Measurements from ENCODE around the gene LDLRAD2. TPM values are rescaled to one million over a fixed set of nuclear protein-coding genes. Genes with fewer than 3 reads are reported as not detected.

LDLRAD2 gene
- polyA plus RNA-seq, 4 donors: 3.6 to 5.5 (median 5.3) TPM

DNA sequence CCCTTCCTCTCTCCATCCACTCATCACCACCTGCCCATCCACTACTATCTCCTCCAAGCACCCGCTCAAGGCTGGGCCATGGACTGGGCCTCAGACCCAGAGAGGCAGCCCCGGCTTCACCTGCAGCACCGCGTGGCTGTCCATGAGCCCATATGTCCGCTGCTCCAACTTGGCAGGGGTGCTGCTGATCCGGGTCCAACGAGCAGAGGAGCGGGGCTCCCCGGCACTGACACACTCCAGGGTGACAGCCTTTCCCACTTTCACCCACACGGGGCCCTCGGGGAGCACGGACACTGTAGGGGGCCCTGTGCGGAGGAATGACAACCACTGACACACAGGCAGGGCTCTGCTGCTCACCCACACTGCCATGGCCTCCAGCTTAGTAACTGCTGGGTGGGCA, 28.9 kb downstream of the LDLRAD2 start:
- no peak for DNase-seq (ENCODE audit: low read depth in 4 of 4, low spot score in 3 of 4)

DNA sequence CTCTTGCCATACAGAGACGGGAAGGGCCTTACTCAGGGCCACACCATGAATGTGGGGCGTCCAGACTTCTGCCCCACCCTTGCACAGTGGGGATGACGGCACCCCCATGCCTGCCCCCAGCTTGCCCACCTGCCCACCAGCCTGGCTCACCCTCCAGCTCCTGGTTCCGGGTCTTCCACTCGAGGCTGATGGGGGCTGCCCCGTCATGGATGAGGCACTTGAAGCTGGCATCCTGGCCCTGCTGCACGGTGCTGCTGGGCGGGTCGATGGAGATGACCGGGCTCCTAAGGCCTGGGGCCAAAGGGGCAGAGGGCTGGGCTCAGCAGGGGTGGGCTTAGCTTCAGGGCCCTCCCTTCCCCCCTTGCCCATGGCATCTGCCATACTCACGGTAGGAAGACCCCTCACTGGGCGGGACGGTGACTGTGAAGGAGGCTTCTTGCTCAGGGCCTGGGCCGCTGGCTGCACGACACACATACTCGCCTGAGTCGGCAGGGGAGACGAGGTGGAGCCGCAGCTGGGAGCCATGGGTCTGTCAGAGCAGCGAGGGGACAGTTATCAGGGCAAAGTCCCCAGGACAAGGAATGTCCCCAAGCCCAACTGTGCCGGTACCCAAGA, 29.9 kb downstream of the LDLRAD2 start:
- no peak for DNase-seq (ENCODE audit: low read depth in 4 of 4, low spot score in 3 of 4)

DNA sequence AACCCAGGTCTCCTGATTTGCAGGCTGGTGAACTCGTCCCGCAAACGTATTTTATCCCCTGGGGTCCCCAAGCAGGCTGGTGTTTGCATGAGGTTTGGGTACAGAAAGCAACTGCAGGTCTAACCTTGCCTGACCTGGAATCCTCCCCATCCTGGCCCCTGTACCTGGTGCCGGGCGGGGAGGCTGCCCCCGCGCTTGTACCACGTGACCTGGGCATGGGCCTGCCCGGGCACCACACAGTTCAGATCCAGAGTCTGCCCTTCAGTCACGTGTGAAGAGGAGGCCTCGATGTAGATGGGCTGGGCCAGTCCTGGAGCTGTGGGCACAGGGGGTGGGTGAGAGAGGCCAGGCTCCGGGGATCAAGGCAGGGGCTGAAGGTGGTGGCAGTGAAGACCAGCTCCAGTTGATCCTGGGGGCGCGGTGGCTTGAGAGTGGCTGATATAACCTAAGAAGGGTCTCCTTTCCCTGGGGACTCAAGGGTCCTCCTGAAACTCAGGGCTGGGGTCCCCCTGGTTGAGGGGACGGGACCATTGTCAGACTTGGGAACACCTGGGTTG, 30.6 kb downstream of the LDLRAD2 start:
- no peak for DNase-seq (ENCODE audit: low read depth in 4 of 4, low spot score in 3 of 4)

DNA sequence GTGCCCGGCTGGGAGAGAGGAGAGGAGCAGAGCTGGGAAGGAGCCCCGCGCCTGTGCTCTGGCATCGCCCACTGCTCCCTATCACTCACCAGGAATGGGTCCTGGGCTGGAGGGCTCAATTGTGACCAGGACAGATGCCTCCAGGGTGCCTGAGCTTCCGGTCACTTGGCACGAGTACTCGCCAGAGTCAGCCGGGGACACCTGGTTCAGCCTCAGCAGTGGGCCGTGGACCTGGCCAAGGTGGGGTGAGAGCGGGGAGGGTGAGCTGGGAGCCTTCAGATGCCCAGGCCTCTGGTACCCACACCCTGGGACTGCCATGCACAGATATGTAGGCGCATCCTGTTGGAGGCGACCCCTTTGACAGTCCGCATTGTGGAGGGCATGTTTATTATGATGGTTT, 31.1 kb downstream of the LDLRAD2 start:
- no peak for DNase-seq (ENCODE audit: low read depth in 4 of 4, low spot score in 3 of 4)

DNA sequence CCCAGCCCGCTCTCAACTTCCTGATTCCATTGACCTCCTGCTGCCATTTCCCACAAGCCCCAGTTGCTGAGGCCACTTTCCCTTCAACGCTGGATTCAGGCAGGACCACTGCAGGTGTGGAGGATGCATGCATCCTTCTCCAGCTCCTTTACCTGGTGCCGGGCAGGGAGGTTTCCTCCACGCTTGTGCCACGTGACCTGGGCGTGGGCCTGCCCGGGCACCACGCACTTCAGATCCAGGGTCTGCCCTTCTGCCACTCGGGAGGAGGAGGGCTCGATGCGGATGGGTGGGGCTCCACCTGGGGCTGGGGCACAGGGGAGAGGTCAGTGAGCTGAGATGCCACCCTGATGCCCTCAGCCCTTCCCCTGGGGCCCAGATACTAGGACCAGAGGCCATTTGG, 31.9 kb downstream of the LDLRAD2 start:
- DNase-seq (ENCODE audit: low read depth in 4 of 4, low spot score in 3 of 4): no peak

DNA sequence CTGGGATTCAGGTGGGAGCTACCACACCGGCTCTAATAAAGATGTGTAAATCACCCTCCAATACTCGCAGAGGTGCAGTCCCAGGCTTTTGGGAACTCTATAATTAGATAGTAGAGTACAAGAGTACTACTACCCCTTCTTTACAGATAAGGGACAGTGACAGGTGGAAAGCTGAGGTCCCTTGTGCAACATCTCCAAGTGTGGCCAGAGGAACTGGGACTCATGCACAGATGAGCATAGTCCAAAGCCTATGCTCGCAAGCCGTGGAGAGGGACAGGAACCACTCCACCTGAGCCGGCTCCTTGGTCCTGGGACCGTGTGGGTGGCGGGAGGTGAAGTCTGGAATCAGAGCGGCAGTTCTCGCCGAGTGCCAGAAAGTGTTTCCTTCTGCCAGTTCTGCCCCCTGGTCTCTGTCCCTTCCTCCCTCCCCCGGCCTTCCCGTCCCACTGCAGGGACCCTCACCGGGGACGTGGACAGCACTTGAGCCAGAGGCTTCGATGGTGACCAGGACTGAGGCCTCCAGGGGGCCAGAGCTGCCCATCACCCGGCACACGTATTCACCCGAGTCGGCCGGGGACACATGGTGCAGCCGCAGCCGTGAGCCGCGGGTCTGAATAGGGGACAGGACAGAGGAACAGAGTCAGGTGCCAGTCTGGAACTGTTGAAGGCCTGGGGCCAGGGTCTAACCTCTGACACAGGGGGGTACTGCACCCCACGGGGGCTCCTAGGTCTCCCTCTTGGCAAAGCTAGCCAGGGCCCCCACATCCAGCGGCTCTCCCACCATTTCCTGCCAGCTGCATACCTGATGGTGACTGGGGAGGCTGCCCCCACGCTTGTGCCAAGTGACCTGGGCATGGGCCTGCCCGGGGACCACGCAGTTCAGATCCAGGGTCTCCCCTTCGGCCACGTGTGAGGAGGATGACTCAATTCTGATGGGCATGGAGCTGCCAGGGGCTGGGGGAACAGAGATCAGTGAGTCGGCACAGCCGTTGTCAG, 33.9 kb downstream of the LDLRAD2 start:
- DNase-seq (ENCODE audit: low read depth in 4 of 4, low spot score in 3 of 4): no peak

DNA sequence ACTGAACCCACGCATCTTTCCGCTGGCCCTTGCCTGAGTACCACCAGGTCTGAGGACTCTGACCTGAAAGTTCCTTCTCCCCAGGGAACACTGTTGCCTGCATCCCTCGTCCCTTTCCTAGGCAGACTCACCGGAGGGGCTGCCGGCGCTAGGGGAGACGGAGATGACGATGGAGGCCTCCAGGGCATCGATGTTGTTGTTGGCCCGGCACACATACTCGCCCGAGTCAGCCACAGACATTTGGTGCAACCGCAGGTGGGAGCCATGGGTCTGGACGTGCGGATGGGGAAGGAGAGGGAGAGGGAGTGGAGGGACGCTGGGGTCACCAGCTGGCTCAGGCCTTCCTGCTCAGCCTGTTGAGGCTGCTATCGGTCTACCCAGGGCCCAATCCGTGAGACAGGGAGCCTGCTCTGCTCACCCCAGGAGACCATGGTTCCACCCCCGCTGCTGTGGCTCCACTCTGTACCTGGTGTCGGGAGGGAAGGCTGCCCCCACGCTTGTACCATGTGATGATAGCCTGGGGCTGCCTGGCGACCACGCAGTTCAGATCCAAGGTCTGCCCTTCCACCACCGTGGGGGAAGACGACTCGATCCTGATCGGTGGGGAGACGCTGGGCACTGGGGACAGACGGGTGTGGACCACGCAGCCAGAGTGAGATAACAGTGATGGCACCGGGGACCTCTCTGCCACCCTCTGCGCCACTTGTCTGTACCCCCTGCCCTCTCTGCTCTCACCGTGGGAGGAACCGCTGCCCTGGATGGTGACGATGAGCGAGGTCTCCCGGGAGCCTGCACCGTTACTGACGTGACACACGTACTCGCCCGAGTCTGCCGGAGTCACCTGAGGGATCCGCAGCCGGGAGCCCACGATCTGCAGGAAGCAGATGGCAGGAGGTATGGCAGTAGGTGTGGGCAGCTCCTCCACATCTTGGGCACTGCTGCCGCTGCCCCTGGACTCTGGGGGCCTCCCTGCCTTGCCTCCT, 35.4 kb downstream of the LDLRAD2 start:
- no peak for DNase-seq (ENCODE audit: low read depth in 4 of 4, low spot score in 3 of 4)

DNA sequence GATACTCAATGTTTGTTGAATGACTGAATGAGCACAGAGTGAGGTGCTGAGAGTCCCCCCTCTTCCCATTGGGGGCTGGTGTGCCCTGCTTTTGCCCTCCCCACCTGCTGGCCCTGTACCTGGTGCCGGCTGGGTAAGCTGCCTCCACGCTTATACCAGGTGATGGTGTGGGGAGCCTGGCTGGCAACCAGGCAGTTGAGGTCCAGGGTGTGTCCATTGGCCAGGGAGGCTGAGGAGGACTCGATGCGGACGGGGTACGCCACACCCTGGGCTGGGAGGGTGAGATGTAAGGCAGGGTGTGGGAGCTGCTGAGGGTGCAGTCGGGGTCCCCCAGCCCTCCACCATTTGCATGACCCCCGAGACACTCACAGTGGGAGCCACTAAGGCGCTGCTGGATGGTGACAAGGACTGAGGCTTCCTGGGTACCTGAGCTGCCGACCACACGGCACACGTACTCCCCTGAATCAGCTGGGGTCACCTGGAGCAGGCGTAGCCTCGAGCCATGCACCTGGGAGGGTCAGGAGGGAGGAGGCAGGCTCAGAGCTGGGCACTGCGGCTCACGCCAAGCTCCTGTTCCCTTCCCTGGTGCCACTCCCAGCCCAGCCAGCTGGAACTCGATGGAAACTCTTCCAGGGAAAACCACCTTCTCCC, 36.6 kb downstream of the LDLRAD2 start:
- DNase-seq (ENCODE audit: low read depth in 4 of 4, low spot score in 3 of 4): no peak

DNA sequence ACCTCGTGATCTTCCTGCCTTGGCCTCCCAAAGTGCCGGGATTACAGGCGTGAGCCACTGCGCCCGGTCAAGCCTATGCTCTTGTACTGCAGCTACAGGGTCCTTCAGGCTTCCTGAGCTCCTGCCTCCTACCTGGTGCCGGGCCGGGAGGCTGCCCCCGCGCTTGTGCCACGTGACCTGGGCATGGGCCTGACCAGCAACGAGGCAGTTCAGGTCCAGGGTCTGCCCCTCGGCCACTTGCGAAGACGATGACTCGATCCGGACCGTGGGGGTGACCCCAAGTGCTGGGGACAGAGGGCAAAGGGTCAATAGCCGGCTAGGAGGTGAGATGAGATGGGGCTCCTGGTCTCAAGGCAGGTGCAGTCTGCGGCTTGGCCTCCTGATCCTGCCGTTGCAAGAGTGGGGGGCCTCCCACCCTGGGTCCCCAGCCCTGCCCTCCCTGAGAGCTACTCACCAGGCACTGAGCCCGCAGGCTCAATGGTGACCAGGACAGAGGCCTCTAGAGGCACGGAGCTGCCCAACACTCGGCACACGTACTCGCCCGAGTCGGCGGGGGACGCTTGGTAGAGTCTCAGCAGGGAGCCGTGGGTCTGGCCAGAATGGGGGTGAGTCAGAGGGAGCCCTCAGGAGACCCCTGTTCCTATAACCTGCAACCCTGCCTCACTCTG, 38.0 kb downstream of the LDLRAD2 start:
- DNase-seq (ENCODE audit: low read depth in 4 of 4, low spot score in 3 of 4): no peak

DNA sequence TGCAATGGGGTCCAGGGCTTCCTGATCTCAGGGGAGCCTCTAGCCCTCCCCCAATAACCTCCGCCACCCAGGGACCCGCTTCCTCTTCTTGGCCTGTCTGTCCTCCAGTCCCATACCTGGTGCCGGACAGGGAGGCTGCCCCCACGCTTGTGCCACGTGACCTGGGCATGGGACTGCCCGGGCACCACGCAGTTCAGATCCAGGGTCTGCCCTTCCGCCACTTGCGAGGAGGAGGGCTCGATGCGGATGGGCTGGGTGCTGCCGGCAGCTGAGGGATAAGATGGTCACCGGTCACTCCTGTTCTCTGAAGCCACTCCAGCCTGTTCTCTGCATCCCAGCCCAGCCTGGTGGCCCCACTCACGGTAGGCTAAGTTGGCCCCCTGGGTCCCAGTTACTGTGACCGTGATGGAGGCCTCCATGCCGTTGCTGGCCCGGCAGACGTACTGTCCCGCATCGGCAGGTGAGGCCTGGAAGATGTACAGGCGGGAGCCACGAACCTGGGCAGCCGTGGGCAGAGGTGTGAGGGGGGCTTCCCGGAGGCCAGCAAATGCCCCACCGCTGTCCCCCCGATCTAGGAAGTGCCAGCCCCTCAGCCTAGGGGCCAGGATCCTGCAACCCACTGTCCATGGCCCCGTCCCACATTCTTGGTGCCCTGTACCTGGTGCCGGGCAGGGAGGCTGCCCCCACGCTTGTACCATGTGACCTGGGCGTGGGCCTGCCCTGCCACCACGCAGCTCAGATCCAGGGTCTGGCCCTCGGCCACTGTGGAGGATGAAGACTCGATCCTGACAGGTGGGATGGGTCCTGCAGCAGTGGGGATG, 39.6 kb downstream of the LDLRAD2 start:
- no peak for DNase-seq (ENCODE audit: low read depth in 4 of 4, low spot score in 3 of 4)

DNA sequence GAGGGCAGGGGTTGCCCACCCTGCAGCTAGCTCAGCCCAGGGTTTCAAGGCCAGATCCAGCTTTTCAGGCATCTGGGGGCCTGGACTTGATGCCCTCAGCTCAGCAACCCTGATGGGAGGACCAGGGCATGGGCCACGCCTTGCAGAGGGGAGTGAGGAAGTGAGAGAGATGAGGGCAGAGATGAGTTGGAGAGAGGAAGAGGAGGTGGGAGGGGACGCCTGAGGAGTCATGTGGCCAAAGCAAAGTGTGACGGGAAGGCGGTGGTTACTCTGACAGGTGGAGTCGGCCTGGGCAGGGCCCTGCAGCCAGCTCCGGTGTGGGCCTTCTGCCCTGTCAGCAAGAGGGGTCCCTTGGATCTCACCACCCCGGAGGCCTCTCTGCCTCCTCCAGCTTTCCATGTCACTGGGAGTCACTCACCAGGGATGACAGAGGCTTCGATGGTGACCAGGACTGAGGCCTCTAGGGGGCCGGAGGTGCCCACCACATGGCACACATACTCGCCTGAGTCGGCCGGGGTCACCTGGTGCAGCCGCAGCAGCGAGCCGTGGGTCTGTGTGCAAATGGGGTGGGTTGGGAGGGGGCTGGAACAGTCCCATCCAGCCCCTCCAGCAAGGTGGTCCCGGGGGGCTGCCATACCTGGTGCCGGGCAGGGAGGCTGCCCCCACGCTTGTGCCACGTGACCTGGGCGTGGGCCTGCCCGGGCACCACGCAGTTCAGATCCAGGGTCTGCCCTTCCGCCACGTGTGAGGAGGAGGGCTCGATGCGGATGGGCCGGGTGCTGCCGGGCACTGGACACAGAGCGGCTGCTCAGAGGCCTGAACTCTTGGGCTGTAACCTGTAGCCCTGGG, 40.4 kb downstream of the LDLRAD2 start:
- no peak for DNase-seq (ENCODE audit: low read depth in 4 of 4, low spot score in 3 of 4)

DNA sequence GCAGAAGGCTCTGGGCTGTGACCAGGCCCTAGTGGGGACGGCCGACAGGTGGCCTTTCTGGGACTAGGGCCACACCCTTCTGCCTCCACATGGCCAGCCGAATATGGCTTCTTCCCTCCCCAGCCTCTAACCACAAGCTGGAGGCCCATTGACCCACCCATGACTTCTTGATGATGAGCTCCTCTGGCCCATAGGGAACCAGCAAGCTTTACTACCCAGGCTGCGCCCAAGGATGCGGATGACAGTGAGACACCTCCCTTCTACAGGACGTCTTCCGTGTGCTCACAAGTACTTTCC, 41.0 kb downstream of the LDLRAD2 start:
- no peak for DNase-seq (ENCODE audit: low read depth in 4 of 4, low spot score in 3 of 4)

DNA sequence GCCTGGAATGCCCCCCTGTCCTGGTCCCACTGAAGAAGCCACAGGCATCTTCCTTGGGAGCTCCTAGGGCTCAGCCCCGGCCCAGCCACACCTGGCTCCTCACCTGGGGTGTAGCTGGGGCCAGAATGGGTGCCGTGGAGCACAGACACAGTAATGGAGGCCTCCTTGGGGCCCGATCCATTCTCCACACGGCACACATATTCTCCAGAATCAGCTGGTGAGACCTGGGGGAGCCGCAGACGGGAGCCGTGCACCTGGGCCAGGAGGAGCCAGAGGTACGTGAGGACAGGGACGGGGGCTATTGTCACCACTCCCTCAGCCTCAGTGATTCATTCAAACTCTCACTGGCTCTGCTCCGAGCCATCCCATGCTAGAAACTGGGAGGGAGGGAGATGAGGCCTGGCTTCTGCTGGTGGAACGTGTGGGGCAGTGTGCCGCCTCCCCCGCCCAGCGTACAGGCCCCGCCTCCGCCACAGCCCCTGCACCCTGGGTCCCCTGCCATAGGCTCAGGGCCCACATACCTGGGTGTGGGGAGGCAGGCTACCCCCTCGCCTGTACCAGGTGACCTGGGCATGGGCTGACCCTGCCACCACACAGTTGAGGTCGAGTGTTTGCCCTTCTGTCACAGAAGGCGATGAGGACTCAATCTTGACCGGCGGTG, 42.2 kb downstream of the LDLRAD2 start:
- no peak for DNase-seq (ENCODE audit: low read depth in 4 of 4, low spot score in 3 of 4)

DNA sequence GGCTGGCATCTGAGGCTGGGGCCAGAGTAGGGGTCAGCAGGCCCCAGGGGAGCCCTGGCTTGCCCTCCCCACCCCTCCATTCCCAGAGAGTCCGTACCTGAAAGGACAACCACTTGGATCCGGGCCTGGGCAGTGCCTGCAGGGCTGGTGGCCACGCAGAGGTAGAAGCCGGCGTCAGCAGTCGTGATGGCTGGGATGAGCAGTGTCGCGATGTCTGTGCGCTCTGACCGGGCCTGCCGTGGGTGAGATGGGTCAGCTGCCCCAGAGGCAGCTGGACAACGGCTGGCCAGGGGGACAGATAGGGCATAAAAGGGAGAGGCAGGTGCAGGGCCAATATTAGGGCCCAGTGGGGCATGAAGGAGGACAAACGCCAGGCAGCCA, 42.7 kb downstream of the LDLRAD2 start:
- DNase-seq (ENCODE audit: low read depth in 4 of 4, low spot score in 3 of 4): no peak

DNA sequence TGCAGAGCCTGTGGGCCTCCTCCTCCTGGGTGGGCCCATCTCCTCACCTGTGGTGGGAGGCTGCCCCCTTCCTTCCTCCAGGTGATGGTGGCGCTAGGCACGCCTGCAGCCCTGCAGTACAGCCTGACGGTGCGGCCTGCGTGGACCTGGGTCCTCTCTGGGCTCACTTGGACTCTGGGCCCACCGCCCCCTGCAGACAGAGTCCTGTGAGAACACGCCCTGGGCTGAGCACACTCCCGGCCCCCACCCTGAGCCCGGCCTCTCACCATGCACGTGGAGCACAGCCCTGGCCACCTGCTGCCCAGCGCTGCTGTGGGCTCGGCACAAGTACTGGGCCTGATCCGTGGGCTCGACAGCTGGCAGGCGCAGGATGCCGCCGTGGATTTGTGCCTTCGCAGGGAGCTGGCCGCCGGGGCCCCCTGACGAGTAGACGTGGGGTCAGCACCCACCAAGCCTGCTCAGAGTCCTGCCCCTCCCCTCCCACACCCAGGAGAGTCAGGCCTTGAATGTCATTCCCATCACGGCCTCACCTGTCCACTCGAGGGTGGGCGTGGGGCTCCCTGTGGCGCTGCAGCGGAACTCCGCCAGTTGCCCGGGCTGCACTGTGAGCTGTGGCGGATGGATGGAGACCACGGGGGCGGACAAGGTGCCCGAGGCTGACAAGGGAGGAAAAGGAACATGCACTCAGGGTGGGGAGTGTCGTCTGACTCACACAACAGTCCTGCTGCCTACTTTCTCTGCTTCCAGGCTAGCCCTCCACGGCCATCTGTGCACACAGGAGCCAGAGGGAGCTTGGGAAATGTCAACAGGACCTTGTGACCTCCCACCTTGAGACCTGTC, 43.4 kb downstream of the LDLRAD2 start:
- DNase-seq (ENCODE audit: low read depth in 4 of 4, low spot score in 3 of 4): no peak

DNA sequence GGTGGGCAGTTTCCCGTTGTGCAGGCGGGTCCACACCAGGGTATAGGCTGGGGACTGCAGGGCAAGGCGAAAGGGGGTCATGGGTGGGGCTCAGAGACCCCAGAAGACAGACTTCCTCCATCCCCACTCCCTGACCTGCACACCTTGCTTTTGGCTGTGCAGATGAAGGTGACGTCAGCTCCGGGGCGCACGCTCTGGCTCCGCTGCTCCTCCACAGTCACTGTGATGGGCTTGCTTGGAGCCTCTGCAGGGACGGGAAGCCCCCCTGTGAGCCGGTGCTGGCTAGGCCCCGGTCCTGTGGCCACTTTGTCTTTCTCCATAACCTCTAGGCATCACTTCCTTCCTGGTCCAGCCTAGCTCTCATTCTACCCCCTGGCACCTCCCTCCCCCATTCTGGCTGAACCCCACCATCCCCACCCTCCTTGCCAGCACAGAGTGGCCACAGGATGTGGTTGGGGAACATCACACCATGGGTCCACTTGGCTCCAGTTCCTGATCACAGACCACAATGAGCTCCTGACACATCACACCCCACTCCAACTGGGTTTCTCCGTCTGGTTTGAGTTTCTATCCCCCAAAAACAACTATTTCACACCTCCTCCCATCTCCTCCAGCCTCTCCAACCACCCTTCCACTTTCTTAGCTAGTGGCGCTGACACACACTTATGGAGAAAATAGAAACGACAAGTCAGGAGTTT, 45.2 kb downstream of the LDLRAD2 start:
- no peak for DNase-seq (ENCODE audit: low read depth in 4 of 4, low spot score in 3 of 4)

All from right renal pelvis (tissue), 4 donors.